Gastrocnemius medialis (tissue), 4 donors: ENCODE data around the gene ADRA2B. TPM values are rescaled to one million over a fixed set of nuclear protein-coding genes. Genes with fewer than 3 reads are reported as not detected.

Experiments
- ATAC-seq, 2 donors: fragments of 150-250 bp; one replicate each; pipeline ENCODE4 v1.9.1; 2016
- DNase-seq, 2 donors: peaks; one replicate each; pipeline ENCODE4 v3.0.0-alpha.2; 2019
- H3K27ac ChIP-seq, 4 donors: fragments of 200-600 bp; sonication (generic); 1 replicate in 1 of 4; 2 replicates in 3 of 4; pipeline ENCODE4 v1.5.1; 2016 to 2018; ENCODE audit warnings: mild to moderate bottlenecking in 2 of 4, moderate library complexity in 1 of 4
- H3K27me3 ChIP-seq, 3 donors: fragments of 200-600 bp; sonication (generic) in 2 of 3; 1 replicate in 1 of 3; 2 replicates in 2 of 3; pipeline versions ENCODE4 v1.5.1 to v1.6.0; 2016 to 2019; ENCODE audit warnings: mild to moderate bottlenecking in 1 of 3, moderate library complexity in 1 of 3
- H3K36me3 ChIP-seq, 2 donors: fragments of 200-600 bp; sonication (generic) in 1 of 2; one replicate each; pipeline ENCODE4 v1.5.1; 2017 to 2018
- H3K4me1 ChIP-seq, 2 donors: fragments of 200-600 bp; sonication (generic) in 1 of 2; one replicate each; pipeline ENCODE4 v1.5.1; 2016 to 2017; ENCODE audit warnings: mild to moderate bottlenecking in 2 of 2
- H3K4me3 ChIP-seq, 4 donors: fragments of 200-600 bp; sonication (generic) in 3 of 4; 1 replicate in 1 of 4; 2 replicates in 3 of 4; pipeline ENCODE4 v1.5.1; 2016 to 2019; ENCODE audit warnings: mild to moderate bottlenecking in 2 of 4
- H3K9me3 ChIP-seq, 3 donors: fragments of 200-600 bp; sonication (generic) in 2 of 3; 1 replicate in 1 of 3; 2 replicates in 2 of 3; pipeline ENCODE4 v1.5.1; 2016 to 2019
- POLR2A ChIP-seq, 2 donors: fragments of 450-650 bp; IDR thresholded peaks; one replicate each; pipeline ENCODE4 v1.6.1; 2017; ENCODE audit warnings: antibody characterized with exemption in 2 of 2, mild to moderate bottlenecking in 2 of 2, moderate library complexity in 2 of 2
- in situ Hi-C, 4 donors: fragments of 200-750 bp; cut with MboI; loops; one replicate each; pipeline versions ENCODE4 v1.15.0 to v1.8.0; 2017; ENCODE audit warnings: low sequenced_read_pairs in 4 of 4
- intact Hi-C: fragments of 100-400 bp; cut with DNase I; formaldehyde crosslinking; loops from one replicate; pipeline ENCODE4 v1.15.1; 2023; ENCODE audit warnings: low total_unique reads
- total RNA-seq, 4 donors: library from RNA; depleted of rRNA; stranded (reverse); fragments of >200 nt; gene quantifications; one replicate each; pipeline versions ENCODE4 v1.1.0 to v1.2.3, GENCODE V29; 2016
- TF ChIP-seq, protein P1 (sequence below), 5 experiments: fragments of 450-650 bp in 3 of 5; fragments of 200-600 bp in 2 of 5; sonication (generic) in 2 of 5; IDR thresholded peaks in 4 of 5; conservative IDR thresholded peaks in 1 of 5; 1 replicate in 4 of 5; 2 replicates in 1 of 5; pipeline ENCODE4 v1.5.1; 2016 to 2019; ENCODE audit warnings: antibody characterized with exemption in 5 of 5, mild to moderate bottlenecking in 3 of 5, moderate library complexity in 3 of 5

The ADRA2B gene
- total RNA-seq, 4 donors from 2014 or later = 2.4 to 5.6 (median 3.6) TPM

- no peaks in the 10 kb centered on the region for H3K9me3 ChIP-seq
- ATAC-seq = no peak
- DNase-seq = peak in 1 of 2 donors; percentile 36
- peaks cover 0 to 7% of the 10 kb centered on the region in 2 donors for H3K4me1 ChIP-seq
- in situ Hi-C loops (loop anchor here in 2 of 4 donors (25.0 kb wide), 2 partner anchors 116 to 366 kb away; partner anchors contain the start of genes CIAO1 (in 1 of the 2), NEURL3 (in 1 of the 2) and TMEM127 (in 1 of the 2)), intact Hi-C loops (no loop called here)
- H3K36me3 ChIP-seq = no peaks in the 10 kb centered on the region
- TF ChIP-seq, protein P1, sequence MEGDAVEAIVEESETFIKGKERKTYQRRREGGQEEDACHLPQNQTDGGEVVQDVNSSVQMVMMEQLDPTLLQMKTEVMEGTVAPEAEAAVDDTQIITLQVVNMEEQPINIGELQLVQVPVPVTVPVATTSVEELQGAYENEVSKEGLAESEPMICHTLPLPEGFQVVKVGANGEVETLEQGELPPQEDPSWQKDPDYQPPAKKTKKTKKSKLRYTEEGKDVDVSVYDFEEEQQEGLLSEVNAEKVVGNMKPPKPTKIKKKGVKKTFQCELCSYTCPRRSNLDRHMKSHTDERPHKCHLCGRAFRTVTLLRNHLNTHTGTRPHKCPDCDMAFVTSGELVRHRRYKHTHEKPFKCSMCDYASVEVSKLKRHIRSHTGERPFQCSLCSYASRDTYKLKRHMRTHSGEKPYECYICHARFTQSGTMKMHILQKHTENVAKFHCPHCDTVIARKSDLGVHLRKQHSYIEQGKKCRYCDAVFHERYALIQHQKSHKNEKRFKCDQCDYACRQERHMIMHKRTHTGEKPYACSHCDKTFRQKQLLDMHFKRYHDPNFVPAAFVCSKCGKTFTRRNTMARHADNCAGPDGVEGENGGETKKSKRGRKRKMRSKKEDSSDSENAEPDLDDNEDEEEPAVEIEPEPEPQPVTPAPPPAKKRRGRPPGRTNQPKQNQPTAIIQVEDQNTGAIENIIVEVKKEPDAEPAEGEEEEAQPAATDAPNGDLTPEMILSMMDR (IDR thresholded peaks at IDR 0.05 in 4 of 5, conservative IDR thresholded peaks at IDR 0.05 in 1 of 5) = no peak
- TF ChIP-seq POLR2A (IDR thresholded peaks at IDR 0.05) = peak in 1 of 2 donors; percentile 23
- H3K4me3 ChIP-seq = no peak overlapping the region
- H3K27ac ChIP-seq = peak overlapping the region; percentile 67 to 77 (median 70)
- H3K27me3 ChIP-seq = no peaks in the 10 kb centered on the region
These were observed 29.9 kb upstream of the ADRA2B start for GRCh38 chr2:96146153-96146880.

GRCh38 chr2:96145848-96146152 is 29.4 kb upstream of the ADRA2B start:
- Histone ChIP-seq H3K27ac (peak overlapping the region; percentile 67 to 77 (median 70)), H3K27me3 (no peaks in the 10 kb centered on the region), H3K36me3 (no peaks in the 10 kb centered on the region), H3K4me1 (peaks cover 0 to 7% of the 10 kb centered on the region in 2 donors), H3K9me3 (no peaks in the 10 kb centered on the region), H3K4me3 (peak overlapping the region in 2 of 4 donors; percentile 55 to 71)
- TF ChIP-seq POLR2A (IDR thresholded peaks at IDR 0.05) = no peak
- TF ChIP-seq, protein P1 (IDR thresholded peaks at IDR 0.05 in 4 of 5, conservative IDR thresholded peaks at IDR 0.05 in 1 of 5) = no peak
- ATAC-seq = peak in 1 of 2 donors; percentile 1
- DNase-seq = peak in 1 of 2 donors; percentile 10
- in situ Hi-C loops = loop anchor here in 2 of 4 donors (25.0 kb wide), 2 partner anchors 117 to 367 kb away; partner anchors contain the start of genes CIAO1 (in 1 of the 2), NEURL3 (in 1 of the 2) and TMEM127 (in 1 of the 2)
- intact Hi-C loops = loop anchor here (2.0 kb wide), 3 partner anchors 29 to 115 kb away; partner anchors contain the start of gene STARD7

DNA sequence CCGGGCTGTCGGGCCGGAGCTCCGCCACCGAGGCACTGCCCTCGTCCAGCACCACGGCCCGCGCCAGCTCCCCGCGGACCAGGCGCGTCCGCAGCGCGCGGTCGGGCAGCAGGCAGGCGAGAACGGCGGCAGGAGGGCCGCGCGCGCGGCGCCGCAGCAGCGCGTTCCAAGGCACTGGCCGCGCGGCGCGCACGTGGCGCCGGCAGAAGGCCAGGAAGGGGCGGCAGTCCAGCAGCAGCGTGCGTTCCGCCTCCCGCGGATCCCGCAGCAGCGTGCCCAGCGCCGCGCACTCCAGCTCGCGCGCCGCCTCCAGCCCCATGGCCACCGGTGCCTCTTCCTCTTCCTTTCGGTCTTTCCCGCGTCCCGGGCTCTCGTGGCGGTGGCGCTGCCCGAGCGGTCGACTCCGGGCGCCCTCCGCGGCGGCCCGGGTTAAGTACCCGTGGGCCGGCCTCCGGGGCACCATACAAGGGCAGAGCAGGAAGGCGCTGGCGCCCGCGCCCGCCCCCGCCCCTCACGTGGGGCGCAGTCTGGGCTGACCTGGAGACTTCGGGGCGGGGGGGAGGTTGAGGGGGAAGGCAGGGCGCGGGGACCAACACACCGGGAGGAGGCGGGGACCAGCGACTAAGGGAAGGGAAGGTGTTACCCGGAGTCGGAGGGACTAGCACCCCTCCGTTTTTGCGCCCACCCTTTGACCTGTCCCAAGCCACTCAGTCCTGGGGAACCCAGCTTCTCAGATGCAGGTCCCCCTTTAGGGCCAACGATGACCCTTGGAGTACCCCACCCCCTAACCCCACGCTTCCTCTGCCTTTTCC is 28.9 kb upstream of the ADRA2B start, which contains the start of gene DUSP2:
Gene DUSP2, minus strand, starts transcription at position 405 of the 812 bp plus-strand sequence. Its CDS starts 86 bp downstream, at position 319.
- DNase-seq (peak; percentile 54 to 75), ATAC-seq (peak; percentile 73 to 86)
- Histone ChIP-seq H3K27me3 (no peaks in the 10 kb centered on the region), H3K27ac (peak within 1 kb of the TSS; percentile 67 to 77 (median 70)), H3K4me1 (peaks cover 0 to 7% of the 10 kb centered on the region in 2 donors), H3K36me3 (no peaks in the 10 kb centered on the region), H3K4me3 (peak within 1 kb of the TSS; percentile 48 to 71 (median 58)), H3K9me3 (no peaks in the 10 kb centered on the region)
- in situ Hi-C loops (loop anchor here in 2 of 4 donors (25.0 kb wide), 2 partner anchors 117 to 367 kb away; partner anchors contain the start of genes CIAO1 (in 1 of the 2), NEURL3 (in 1 of the 2) and TMEM127 (in 1 of the 2)), intact Hi-C loops (loop anchor here (2.0 kb wide), 3 partner anchors 30 to 116 kb away; partner anchors contain the start of gene STARD7)
- TF ChIP-seq, protein P1 (IDR thresholded peaks at IDR 0.05 in 4 of 5, conservative IDR thresholded peaks at IDR 0.05 in 1 of 5) = peak in 1 of 5 experiments; percentile 11
- peak; percentile 62 to 80 for TF ChIP-seq POLR2A (IDR thresholded peaks at IDR 0.05)

GRCh38 chr2:96144481-96145035 is 28.2 kb upstream of the ADRA2B start:
- DNase-seq = no peak
- Histone ChIP-seq H3K9me3 (no peaks in the 10 kb centered on the region), H3K4me3 (peak overlapping the region; percentile 44 to 71 (median 58)), H3K27ac (peak overlapping the region; percentile 67 to 77 (median 70)), H3K27me3 (no peaks in the 10 kb centered on the region), H3K4me1 (peaks cover 0 to 7% of the 10 kb centered on the region in 2 donors), H3K36me3 (no peaks in the 10 kb centered on the region)
- ATAC-seq = no peak
- TF ChIP-seq POLR2A (IDR thresholded peaks at IDR 0.05) = no peak
- TF ChIP-seq, protein P1 (IDR thresholded peaks at IDR 0.05 in 4 of 5, conservative IDR thresholded peaks at IDR 0.05 in 1 of 5) = no peak
- intact Hi-C loops (loop anchor here (2.0 kb wide), 3 partner anchors 30 to 116 kb away; partner anchors contain the start of gene STARD7), in situ Hi-C loops (loop anchor here in 2 of 4 donors (25.0 kb wide), 2 partner anchors 118 to 368 kb away; partner anchors contain the start of genes CIAO1 (in 1 of the 2), NEURL3 (in 1 of the 2) and TMEM127 (in 1 of the 2))
